Tibial nerve (tissue), 4 donors: ENCODE data around the gene PIH1D1.
"Not testable (repeated sequence)": the region's sequence is repeated elsewhere in the genome, so short reads cannot be mapped to it uniquely, and the experiment has no call there.

Source experiments
- CTCF ChIP-seq, 5 experiments: fragments of 200-600 bp in 3 of 5; fragments of 450-650 bp in 2 of 5; sonication (generic) in 3 of 5; IDR thresholded peaks; one replicate each; pipeline ENCODE4 v1.5.1; 2016 to 2019; ENCODE audit warnings: antibody characterized with exemption in 5 of 5, mild to moderate bottlenecking in 3 of 5, moderate library complexity in 2 of 5
- EP300 ChIP-seq, 2 donors: sonication (generic); formaldehyde crosslinking; IDR thresholded peaks; one replicate each; pipeline ENCODE4 v1.6.1; 2017; ENCODE audit warnings: antibody characterized with exemption in 2 of 2, mild to moderate bottlenecking in 1 of 2

- not testable (repeated sequence) for TF ChIP-seq CTCF, EP300 (IDR thresholded peaks at IDR 0.05)
Measured at GRCh38 chr19:49444100-49444700, 7.4 kb downstream of the PIH1D1 start.
